ENCODE measurements around the gene ARHGEF1. TPM values are rescaled to one million over a fixed set of nuclear protein-coding genes. Genes with fewer than 3 reads are reported as not detected.

Gene ARHGEF1
- total and polyA plus RNA-seq, 2 donors (not counting 1 experiment from before 2014, with no cell fraction given): 21.6 to 23.9 TPM

DNA sequence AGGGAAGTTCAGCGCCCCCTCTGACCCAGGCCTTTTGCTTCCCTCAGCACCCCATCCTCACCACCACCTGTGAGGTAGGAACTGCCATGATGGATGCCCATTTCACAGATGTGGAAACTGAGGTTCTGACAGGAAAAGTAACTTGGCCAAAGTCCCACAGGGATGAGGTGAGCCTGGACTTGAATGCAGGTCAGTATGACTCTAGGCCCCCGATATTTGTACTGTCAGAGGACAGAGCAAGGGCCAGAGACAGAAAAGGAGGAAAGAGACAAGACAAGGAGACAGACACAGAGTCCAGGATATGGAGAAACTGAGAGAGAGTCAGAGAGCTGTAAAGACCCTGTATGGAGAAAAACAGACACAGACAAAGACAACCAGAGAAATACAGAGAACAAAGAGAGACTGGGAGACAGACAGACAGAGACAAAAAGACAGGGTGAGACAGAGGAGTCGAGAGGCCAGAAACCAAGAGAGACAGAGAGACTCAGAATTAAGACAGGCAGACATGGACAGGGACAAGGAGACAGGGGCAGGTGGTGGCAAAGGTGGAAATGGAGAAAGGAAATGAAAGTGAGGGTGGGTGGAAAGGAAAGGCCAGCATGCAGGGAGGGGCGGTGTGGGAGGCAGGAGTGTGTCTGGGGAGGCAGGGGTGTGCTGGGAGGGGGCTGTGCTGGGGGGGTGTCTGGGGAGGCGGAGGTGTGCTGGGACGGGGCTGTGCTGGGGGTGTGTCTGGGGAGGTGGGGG lies 40.2 kb downstream of the ARHGEF1 start:
- H3K4me3 ChIP-seq (replicated peaks in 1 of 4; ENCODE audit: control extremely low read depth in 1 of 4, insufficient read depth in 1 of 4, low read depth in 3 of 4, low read length in 4 of 4): no peak overlapping the region
- no peak overlapping the region for H2AFZ ChIP-seq (ENCODE audit: low read length)
- no peak for DNase-seq (ENCODE audit: low read depth in 2 of 2)
- H3K4me1 ChIP-seq (ENCODE audit: control insufficient read depth, extremely low read depth, insufficient read depth, low read length): no peaks in the 10 kb centered on the region
- H3K4me2 ChIP-seq (ENCODE audit: extremely low read depth, insufficient read depth, low read length): no peak overlapping the region
- H3K9ac ChIP-seq (ENCODE audit: insufficient read depth, low read length): no peak overlapping the region
- H3K79me2 ChIP-seq (ENCODE audit: control insufficient read depth, insufficient read depth, low read length): no peaks in the 10 kb centered on the region
- no peaks in the 10 kb centered on the region for H3K36me3 ChIP-seq (ENCODE audit: control insufficient read depth, insufficient read depth, low read length)
- peaks cover 42% of the 10 kb centered on the region for H3K27me3 ChIP-seq (ENCODE audit: control insufficient read depth, insufficient read depth, low read length)
- H3K27ac ChIP-seq (ENCODE audit: insufficient read depth, low read length): no peak overlapping the region
- peak; percentile 39 for TF ChIP-seq EZH2 (IDR thresholded peaks at IDR 0.05; ENCODE audit: low read length, missing control alignments)
- TF ChIP-seq, protein P1, sequence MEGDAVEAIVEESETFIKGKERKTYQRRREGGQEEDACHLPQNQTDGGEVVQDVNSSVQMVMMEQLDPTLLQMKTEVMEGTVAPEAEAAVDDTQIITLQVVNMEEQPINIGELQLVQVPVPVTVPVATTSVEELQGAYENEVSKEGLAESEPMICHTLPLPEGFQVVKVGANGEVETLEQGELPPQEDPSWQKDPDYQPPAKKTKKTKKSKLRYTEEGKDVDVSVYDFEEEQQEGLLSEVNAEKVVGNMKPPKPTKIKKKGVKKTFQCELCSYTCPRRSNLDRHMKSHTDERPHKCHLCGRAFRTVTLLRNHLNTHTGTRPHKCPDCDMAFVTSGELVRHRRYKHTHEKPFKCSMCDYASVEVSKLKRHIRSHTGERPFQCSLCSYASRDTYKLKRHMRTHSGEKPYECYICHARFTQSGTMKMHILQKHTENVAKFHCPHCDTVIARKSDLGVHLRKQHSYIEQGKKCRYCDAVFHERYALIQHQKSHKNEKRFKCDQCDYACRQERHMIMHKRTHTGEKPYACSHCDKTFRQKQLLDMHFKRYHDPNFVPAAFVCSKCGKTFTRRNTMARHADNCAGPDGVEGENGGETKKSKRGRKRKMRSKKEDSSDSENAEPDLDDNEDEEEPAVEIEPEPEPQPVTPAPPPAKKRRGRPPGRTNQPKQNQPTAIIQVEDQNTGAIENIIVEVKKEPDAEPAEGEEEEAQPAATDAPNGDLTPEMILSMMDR (conservative IDR thresholded peaks at IDR 0.05 in 1 of 2, IDR thresholded peaks at IDR 0.05 in 1 of 2; ENCODE audit: low read depth in 1 of 2, low read length in 2 of 2): no peak
- no peaks in the 10 kb centered on the region for H3K9me3 ChIP-seq (ENCODE audit: control insufficient read depth, insufficient read depth, low read depth, low read length)
- no peaks in the 10 kb centered on the region for H4K20me1 ChIP-seq (ENCODE audit: control insufficient read depth, extremely low read depth, insufficient read depth, low read length)

DNA sequence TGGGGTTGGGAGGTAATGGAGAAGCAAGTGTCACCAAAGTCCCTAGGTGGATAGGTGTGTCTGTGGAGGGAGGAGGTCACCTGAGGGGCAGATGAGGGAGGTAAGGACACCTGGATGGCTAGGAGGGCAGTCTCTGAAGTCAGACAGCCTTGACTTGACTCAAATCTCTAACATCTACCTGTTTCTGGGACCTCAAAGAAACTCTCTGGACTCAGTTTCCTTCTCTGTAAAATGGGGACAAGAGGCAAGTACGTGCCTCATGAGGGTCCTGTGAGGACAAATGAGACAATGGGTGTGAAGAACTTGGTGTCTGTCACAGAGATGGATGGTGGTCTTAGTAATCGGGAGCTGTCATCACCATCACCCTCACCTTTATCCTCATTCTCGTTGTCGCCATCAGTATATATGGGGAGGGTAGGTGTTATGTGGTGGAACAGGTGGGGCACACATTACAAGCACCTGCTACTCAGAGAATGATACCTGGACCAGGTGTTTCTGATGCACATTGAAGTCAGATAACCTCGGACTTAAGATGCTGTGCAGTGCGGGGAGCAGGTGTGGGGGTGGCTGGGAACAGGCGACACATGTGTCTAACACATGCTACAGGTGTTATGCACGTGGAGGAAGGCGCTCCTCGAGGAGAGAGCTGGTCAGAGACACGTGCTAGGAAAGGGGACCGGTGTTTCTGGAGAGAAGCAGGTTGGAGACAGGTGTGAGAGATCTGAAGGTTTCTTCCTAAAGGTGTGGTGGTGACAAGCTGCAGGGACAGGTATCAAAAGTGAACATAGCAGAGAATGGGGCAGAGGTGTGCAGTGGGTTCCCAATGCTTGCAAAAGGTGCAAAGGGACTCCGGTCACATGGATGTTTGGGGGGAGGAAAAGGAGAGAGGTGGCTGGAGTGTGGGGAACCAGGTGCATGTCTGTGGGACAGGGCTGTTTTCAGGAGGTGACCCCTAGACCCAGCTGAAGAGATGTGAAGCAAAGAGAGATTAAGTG lies 41.5 kb downstream of the ARHGEF1 start:
- H4K20me1 ChIP-seq (ENCODE audit: control insufficient read depth, extremely low read depth, insufficient read depth, low read length): no peaks in the 10 kb centered on the region

More for the DNA sequence above, 41.5 kb downstream of the ARHGEF1 start:
- H3K4me1 ChIP-seq (ENCODE audit: control insufficient read depth, extremely low read depth, insufficient read depth, low read length): no peaks in the 10 kb centered on the region
- DNase-seq (ENCODE audit: low read depth in 2 of 2): no peak
- no peak overlapping the region for H3K27ac ChIP-seq (ENCODE audit: insufficient read depth, low read length)
- H3K4me3 ChIP-seq (replicated peaks in 1 of 4; ENCODE audit: control extremely low read depth in 1 of 4, insufficient read depth in 1 of 4, low read depth in 3 of 4, low read length in 4 of 4): no peak overlapping the region
- H3K79me2 ChIP-seq (ENCODE audit: control insufficient read depth, insufficient read depth, low read length): no peaks in the 10 kb centered on the region
- peaks cover 49% of the 10 kb centered on the region for H3K27me3 ChIP-seq (ENCODE audit: control insufficient read depth, insufficient read depth, low read length)
- H3K9ac ChIP-seq (ENCODE audit: insufficient read depth, low read length): no peak overlapping the region
- H3K4me2 ChIP-seq (ENCODE audit: extremely low read depth, insufficient read depth, low read length): no peak overlapping the region
- H3K9me3 ChIP-seq (ENCODE audit: control insufficient read depth, insufficient read depth, low read depth, low read length): no peaks in the 10 kb centered on the region
- no peak overlapping the region for H2AFZ ChIP-seq (ENCODE audit: low read length)
- TF ChIP-seq EZH2 (IDR thresholded peaks at IDR 0.05; ENCODE audit: low read length, missing control alignments): no peak
- TF ChIP-seq, protein P1 (conservative IDR thresholded peaks at IDR 0.05 in 1 of 2, IDR thresholded peaks at IDR 0.05 in 1 of 2; ENCODE audit: low read depth in 1 of 2, low read length in 2 of 2): no peak
- no peaks in the 10 kb centered on the region for H3K36me3 ChIP-seq (ENCODE audit: control insufficient read depth, insufficient read depth, low read length)
